GM21447 (cell line): ENCODE data around the gene UPK1B.

Source experiments
- ATAC-seq: cut with Tn5 transposase; IDR thresholded peaks from one replicate; pipeline ENCODE4 v1.9.1; 2021; ENCODE audit not compliant: unreplicated experiment

Gene UPK1B

DNA sequence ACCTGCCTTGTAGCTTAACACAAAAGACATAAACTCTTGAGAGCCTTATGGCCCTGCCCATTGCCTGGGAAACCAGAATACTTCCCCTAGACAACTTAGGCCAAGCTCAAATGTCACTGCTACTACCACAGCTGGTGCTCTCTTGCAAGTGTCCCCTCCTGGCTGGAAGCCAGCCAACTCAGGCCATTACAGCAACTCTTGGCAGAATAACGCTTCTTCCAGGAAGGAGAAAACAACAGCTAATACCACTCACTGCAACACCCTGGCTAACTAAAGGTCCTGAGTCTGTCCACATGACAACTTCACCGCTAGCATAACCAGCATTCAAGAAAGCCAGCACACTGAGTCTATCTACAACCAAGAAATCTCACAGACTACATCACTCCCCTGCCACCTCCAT lies 72.4 kb downstream of the UPK1B start:
- no peak for ATAC-seq
